Glutamatergic neuron (in vitro differentiated cells): Measurements from ENCODE around the gene AOC3. TPM values are rescaled to one million over a fixed set of nuclear protein-coding genes. Genes with fewer than 3 reads are reported as not detected.

Experiments
- DNase-seq: peaks from one replicate; pipeline ENCODE4 v3.0.0; 2022
- H3K27ac Mint-ChIP-seq: one replicate; pipeline ENCODE4 v1.8.0; 2020; ENCODE audit warnings: mild to moderate bottlenecking, mixed read lengths, inconsistent platforms; ENCODE audit not compliant: unreplicated experiment
- H3K27me3 Mint-ChIP-seq: one replicate; pipeline ENCODE4 v1.8.0; 2020; ENCODE audit warnings: mild to moderate bottlenecking, moderate library complexity, mixed read lengths, inconsistent platforms; ENCODE audit not compliant: unreplicated experiment
- H3K36me3 Mint-ChIP-seq: one replicate; pipeline ENCODE4 v1.8.0; 2020; ENCODE audit warnings: mild to moderate bottlenecking, mixed read lengths, inconsistent platforms; ENCODE audit not compliant: unreplicated experiment
- H3K4me1 Mint-ChIP-seq: one replicate; pipeline ENCODE4 v1.8.0; 2020; ENCODE audit warnings: mild to moderate bottlenecking, low read depth, mixed read lengths, inconsistent platforms; ENCODE audit not compliant: unreplicated experiment
- H3K4me3 Mint-ChIP-seq: one replicate; pipeline ENCODE4 v1.8.0; 2020; ENCODE audit warnings: mild to moderate bottlenecking, mixed read lengths, inconsistent platforms; ENCODE audit not compliant: unreplicated experiment
- H3K9me3 Mint-ChIP-seq: one replicate; pipeline ENCODE4 v1.8.0; 2020; ENCODE audit warnings: mild to moderate bottlenecking, moderate library complexity, mixed read lengths, inconsistent platforms; ENCODE audit not compliant: unreplicated experiment
- total RNA-seq: library from RNA; stranded (reverse); fragmentation: NEBNext Ultra II Directional; extraction: Animal tissue kit (Norgen Biotek cat#: 25700); gene quantifications from one replicate; pipeline ENCODE4 v1.2.1, GENCODE V29; 2021; ENCODE audit not compliant: unreplicated experiment
- TF ChIP-seq, protein P1 (sequence below): fragments of 200-600 bp; sonication (generic); IDR thresholded peaks from one replicate; pipeline ENCODE4 v1.5.0; 2021; ENCODE audit not compliant: partially characterized antibody, unreplicated experiment

AOC3 gene
- total RNA-seq, 1 donor from 2014 or later: 2.0 TPM

DNA sequence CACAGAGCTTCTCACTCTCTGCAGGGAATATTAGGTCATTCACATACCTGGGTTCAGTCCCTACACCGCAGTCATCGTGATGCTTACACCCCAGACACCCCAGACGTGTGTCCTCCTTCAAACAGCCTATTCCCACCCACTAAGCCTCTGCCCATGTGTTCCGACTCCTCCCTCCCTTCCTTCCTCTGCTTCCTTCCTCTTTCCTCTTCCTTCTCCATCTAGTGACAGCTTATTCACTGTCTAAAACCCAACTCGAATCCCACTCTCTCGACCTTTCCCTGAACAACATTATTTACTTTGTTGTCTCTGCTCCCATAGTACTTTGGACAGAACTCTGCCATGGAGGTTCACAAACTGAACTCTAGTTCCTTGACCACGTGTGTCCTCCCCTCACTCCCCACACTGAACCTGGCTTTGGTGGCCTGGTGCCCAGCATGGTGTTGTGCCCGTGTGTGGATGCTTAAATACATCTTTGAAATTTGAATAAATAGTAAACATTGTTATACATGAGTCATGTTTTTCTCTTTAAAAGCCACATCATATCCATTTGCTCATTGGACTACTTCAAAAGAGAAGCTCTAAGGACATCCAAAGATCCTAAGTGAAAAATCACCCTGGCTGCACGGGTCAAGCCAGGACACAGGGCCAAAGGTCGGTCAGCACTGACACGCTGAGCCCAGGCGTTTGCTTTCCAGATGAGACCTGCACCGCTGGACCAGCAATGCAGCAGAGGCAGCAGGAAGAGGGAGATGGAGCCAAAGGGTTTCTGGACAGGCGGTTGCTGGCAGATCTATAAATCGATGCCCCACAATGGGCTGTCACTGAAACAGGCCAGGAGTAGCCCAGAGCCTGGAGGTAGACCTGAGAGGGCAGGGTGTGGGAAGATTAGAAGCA lies 35.5 kb downstream of the AOC3 start:
- Mint-ChIP-seq H3K36me3 (no peaks in the 10 kb centered on the region), H3K27ac (no peak overlapping the region), H3K9me3 (no peaks in the 10 kb centered on the region), H3K4me1 (no peaks in the 10 kb centered on the region), H3K4me3 (no peak overlapping the region), H3K27me3 (peaks cover 3% of the 10 kb centered on the region)
- TF ChIP-seq, protein P1, sequence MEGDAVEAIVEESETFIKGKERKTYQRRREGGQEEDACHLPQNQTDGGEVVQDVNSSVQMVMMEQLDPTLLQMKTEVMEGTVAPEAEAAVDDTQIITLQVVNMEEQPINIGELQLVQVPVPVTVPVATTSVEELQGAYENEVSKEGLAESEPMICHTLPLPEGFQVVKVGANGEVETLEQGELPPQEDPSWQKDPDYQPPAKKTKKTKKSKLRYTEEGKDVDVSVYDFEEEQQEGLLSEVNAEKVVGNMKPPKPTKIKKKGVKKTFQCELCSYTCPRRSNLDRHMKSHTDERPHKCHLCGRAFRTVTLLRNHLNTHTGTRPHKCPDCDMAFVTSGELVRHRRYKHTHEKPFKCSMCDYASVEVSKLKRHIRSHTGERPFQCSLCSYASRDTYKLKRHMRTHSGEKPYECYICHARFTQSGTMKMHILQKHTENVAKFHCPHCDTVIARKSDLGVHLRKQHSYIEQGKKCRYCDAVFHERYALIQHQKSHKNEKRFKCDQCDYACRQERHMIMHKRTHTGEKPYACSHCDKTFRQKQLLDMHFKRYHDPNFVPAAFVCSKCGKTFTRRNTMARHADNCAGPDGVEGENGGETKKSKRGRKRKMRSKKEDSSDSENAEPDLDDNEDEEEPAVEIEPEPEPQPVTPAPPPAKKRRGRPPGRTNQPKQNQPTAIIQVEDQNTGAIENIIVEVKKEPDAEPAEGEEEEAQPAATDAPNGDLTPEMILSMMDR: no peak
- no peak for DNase-seq

DNA sequence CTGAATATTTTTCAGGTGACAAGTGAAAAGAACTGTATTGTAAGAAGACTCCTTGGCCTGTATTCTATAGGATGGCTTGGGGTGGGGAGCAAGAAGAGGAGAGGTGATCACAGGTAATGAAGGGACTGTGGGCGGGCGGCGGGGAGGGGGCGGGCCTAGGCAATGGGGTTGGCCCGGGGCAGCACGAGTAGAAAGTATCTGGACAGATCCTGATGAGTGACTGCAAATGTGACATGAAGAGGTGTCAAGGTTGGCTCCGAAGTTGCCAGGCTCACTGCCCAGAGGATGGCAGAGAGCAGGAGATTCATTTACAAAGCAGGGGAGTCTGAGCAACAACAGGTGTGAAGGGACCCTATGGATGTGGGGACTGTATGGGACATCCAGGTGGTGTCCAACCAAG lies 38.8 kb downstream of the AOC3 start:
- no peaks in the 10 kb centered on the region for H3K36me3 Mint-ChIP-seq
- peaks cover 1% of the 10 kb centered on the region for H3K9me3 Mint-ChIP-seq
- no peaks in the 10 kb centered on the region for H3K4me1 Mint-ChIP-seq
- no peaks in the 10 kb centered on the region for H3K27me3 Mint-ChIP-seq
- TF ChIP-seq, protein P1: no peak
- no peak overlapping the region for H3K27ac Mint-ChIP-seq
- no peak overlapping the region for H3K4me3 Mint-ChIP-seq
- DNase-seq: no peak

DNA sequence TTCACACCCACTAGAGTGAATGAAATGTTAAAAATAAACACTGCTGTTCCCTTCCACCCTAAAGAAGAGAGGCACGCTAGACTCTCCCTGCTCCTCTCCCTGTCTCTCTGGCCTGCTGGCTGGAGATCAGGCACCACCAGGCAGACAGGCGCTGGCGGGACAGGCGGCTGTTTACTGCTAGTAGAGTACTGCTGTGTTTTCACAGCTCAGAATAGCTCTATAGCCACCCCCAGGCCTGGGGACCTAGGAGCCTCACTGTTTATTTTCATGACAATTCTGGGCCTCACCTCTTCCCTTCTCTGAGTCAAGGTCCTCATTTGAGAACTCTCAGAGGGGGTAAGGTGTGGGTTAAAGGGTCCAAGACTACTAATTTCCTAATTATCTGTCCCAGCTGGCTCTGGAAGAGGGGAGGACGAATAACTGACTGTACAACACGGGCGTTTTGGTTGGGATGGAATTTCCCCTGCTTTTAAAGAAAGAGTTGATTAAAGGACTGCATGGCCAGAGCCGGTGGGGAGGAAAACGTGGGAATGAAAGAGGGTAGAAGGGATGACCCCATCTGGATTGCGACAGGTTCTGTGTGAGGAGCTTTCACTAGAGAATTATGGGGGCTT lies 40.6 kb downstream of the AOC3 start:
- Mint-ChIP-seq H3K36me3 (no peaks in the 10 kb centered on the region), H3K4me3 (no peak overlapping the region), H3K4me1 (no peaks in the 10 kb centered on the region), H3K27me3 (no peaks in the 10 kb centered on the region), H3K27ac (no peak overlapping the region), H3K9me3 (peaks cover 1% of the 10 kb centered on the region)
- DNase-seq: no peak
- TF ChIP-seq, protein P1: no peak

DNA sequence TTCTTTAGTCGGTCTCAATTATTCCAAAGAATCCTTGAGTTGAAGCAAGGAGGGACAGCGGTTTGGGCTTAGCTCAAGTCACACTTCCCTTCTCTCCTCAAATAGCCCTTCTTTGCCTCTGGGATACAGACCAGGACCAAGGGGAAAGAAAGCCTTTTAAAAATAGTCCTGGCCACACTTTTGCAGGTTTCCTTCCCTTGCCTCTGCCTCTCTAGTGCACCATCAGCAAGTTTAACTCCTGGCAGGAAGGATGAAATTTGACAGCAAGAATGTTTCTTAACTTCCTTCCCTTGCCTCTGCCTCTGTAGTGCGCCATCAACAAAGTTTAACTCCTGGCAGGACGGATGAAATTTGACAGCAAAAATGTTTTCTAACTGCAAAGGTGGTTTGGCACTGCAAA lies 42.4 kb downstream of the AOC3 start:
- Mint-ChIP-seq H3K9me3 (peaks cover 1% of the 10 kb centered on the region), H3K27ac (no peak overlapping the region), H3K4me3 (no peak overlapping the region), H3K27me3 (no peaks in the 10 kb centered on the region), H3K36me3 (no peaks in the 10 kb centered on the region), H3K4me1 (no peaks in the 10 kb centered on the region)
- no peak for DNase-seq
- TF ChIP-seq, protein P1: no peak
